ENCODE results near the gene SIPA1L3.
"Not testable (repeated sequence)": the region's sequence is repeated elsewhere in the genome, so short reads cannot be mapped to it uniquely, and the experiment has no call there.

The SIPA1L3 gene

DNA sequence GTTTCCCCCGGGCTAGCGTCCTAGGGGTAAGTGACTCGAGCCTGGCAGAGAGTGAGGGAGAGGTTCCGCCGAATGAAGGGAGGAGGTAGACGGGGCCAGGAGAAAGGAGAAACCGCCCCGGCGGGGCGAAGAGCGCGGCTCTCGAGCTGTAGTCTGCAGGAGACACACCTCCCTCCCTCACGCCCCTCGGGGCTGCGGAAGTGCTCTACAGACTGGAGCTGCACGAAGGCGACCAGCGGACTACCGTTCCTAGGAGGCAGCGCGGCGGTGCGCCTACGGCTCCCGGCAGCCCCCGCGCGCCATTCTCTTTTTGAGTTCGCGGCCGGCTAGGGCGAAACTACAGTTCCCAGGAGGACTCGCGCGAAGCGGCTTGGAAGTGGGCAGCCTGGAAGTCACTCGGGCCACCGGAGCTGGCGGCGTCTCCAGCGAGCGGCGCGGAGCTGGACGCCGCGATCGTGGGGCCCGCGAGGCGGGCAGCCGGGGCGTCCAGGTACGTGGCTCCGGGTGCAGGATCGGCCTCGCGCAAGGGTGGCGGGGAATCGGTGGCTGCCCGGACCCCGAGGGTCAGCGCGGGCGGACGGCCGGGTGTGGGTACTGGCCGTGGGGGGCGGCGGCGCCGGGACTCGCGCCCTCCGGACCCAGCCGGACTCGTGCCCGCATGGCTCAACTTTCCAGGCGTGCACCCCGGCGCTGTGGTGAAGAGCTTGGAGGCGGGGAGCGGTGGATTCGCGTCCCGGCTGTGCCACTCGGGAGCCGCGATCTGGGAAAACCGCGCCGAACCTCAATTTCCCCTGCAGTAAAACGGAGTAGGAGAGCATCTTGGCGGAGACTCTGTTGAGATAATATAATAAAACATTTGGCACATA is at the start of gene SIPA1L3:
TSS of gene SIPA1L3 (plus strand) at position 340 of the 866 bp plus-strand sequence. CDS start 174,358 bp downstream, outside the sequence.
- in situ Hi-C loops (cut with MboI; ENCODE audit: low pct_unique_long_range_greater_than_20kb, low sequenced_read_pairs): no loop called here
- peak; percentile 97 for DNase-seq

DNA sequence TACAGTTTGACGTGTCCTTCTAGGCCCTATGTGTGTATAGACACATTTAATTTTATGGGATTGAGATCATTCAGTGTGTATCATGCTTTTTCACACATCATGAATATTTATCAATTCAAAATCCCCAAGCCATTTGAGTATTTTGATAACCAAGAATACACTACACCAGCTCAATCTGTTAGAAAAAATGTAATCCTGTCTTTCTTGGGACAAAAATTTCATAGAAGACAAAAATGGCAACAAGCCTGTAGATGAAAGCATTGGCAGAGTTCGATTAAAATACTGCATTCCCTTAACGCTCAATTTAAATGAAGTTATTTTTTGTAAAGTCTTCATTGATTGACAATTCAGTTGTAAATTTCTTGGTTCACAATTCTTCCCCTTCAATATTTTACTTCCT is 42.5 kb upstream of the SIPA1L3 start:
- DNase-seq: no peak
- in situ Hi-C loops (cut with MboI; ENCODE audit: low pct_unique_long_range_greater_than_20kb, low sequenced_read_pairs): no loop called here

GRCh38 chr19:37865930-37866329 is 41.1 kb upstream of the SIPA1L3 start:
- in situ Hi-C loops (cut with MboI; ENCODE audit: low pct_unique_long_range_greater_than_20kb, low sequenced_read_pairs); DNase-seq: not testable (repeated sequence)

DNA sequence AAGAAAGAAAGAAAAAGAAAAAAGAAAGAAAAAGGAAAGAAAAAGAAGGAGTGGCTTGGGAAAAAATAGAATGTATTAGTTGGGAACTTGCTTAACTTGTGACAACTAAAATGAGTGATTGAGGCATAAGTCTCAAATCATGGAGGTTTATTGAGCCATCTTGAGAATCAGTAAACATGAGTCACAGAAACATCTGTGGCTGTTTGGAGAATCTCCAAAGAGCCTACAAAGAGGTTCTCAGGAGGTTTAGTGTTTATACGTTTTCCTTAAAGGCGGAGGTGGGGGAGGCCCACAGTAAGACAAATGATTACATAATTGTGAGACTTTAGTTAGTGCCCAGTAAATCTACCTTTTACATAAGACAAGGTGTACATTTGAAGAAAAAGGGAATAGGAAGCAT is 39.2 kb upstream of the SIPA1L3 start:
- DNase-seq: no peak
- in situ Hi-C loops (cut with MboI; ENCODE audit: low pct_unique_long_range_greater_than_20kb, low sequenced_read_pairs): no loop called here

DNA sequence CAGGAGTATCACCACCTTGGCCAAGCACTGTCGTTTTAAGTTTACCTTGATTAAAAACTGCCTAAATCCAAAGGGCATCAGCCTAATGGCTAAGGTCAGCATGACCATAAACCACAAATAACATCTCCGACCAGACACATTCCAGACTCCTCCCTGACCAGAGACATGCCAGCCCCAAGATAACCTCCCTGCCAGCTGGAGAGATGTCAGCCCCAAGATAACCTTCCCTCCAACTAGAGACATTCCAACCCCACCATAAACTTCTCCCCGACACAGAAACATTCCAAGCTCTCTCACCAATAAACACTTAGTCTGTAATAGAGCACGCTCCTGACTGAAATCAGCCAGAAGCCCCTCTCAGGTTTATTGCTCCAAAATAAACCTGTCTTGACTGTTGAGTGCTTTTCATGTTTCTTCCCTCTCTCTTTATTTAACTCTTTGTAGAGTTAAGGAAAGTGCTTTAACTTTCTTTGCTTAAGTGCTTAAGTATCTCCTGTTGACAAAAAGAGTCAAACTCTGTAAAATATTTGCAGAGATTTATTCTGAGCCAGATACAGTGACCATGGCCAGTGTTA is 37.2 kb upstream of the SIPA1L3 start:
- DNase-seq: no peak
- in situ Hi-C loops (cut with MboI; ENCODE audit: low pct_unique_long_range_greater_than_20kb, low sequenced_read_pairs): no loop called here

DNA sequence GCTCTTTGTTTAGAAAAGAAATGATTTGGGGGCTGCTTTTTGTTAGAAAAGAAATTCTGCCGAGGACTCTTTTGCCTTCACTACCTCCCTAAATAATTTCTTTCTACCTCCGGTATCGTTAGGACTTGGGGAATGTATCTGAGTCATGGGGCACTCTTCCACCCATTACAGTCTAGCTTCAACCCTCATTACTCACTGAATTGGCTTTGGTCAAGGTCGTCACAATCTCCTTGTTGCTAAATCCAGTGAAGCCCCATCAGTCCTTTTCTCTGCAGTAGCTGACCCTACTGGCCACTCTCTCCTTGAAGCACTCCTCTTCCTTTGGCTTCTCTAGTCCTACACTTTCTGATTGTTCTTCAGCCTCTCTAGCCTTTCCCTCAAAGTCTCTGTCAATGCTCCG is 34.6 kb upstream of the SIPA1L3 start:
- no peak for DNase-seq
- in situ Hi-C loops (cut with MboI; ENCODE audit: low pct_unique_long_range_greater_than_20kb, low sequenced_read_pairs): no loop called here

DNA sequence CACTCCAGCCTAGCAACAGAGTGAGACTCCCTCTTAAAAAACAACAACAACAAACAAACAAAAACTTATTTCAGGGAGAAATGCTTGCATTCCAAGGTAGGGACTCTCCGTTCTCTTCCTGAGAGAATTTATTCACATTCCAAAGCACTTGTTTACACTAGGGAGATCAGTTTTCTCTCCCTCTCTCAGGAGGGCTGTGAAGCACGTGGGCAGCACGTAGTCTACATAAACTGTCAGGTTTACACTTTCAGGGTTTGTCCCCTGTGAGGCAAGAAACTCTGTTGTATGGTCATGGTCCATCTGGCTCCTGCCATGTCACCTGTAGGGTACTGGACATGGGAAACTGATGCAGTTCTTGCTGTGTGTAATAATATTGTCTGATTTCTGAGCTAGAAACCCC is 32.2 kb upstream of the SIPA1L3 start:
- DNase-seq: no peak
- in situ Hi-C loops (cut with MboI; ENCODE audit: low pct_unique_long_range_greater_than_20kb, low sequenced_read_pairs): no loop called here

GRCh38 chr19:37876032-37876431 is 31.0 kb upstream of the SIPA1L3 start:
- in situ Hi-C loops (cut with MboI; ENCODE audit: low pct_unique_long_range_greater_than_20kb, low sequenced_read_pairs): no loop called here
- DNase-seq: no peak

GRCh38 chr19:37877147-37877546 is 29.9 kb upstream of the SIPA1L3 start:
- in situ Hi-C loops (cut with MboI; ENCODE audit: low pct_unique_long_range_greater_than_20kb, low sequenced_read_pairs): no loop called here
- DNase-seq: no peak

DNA sequence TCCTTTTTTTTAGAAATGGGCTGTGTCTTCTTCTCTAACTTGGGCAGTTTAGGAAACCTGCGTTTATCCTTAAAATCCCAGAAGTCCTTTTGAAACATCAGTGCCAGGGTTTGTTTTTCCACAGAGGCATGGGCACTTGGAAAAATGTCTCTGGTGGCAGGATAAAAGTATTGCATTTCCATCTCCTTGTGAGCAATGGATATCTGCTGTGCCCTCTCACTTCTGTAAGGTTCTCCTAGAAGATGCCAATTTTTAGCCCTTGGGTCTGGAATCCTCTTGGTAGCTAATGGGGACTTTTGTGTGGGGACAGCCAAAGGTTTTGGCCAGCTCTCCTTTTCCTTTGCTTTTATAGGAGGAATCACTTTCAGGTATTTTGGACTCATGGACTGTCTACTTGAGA is 21.6 kb upstream of the SIPA1L3 start:
- DNase-seq: no peak
- in situ Hi-C loops (cut with MboI; ENCODE audit: low pct_unique_long_range_greater_than_20kb, low sequenced_read_pairs): no loop called here

GRCh38 chr19:37886571-37886970 is 20.4 kb upstream of the SIPA1L3 start:
- in situ Hi-C loops (cut with MboI; ENCODE audit: low pct_unique_long_range_greater_than_20kb, low sequenced_read_pairs): no loop called here
- DNase-seq: no peak

DNA sequence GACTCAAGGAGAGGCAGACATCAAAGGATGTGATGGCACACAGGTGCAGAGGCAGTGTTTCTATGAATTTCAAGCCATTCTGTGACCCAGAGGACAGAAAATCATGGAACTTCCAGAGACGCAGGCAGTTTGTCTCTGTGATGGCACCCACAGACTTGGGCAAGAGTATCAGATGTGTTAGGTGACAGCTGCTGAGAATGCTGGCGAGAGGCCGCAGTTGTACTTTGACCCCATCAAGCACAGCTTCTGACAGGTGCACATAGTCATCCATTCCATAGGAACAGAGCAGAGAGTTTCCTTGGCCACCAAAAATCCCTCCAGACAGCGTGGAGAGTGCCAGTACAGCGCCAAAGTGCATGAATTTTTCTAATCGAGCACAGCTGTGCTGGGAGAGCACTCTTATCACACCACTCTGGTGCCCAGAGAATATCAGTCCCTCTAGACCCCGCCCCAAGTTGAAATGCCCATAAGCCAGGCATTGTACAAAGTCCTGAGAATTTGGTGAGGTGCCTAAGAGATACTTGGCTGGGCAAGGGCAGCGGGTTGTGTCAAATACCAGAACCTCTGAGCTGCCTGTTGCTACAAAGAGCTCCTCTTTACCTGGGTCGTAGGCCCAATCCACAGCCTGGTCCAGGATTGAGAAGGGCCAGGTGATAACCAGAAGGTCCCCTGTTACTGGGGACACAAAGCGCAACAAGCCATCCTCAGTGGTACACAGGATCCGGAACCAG is 13.0 kb upstream of the SIPA1L3 start:
- in situ Hi-C loops (cut with MboI; ENCODE audit: low pct_unique_long_range_greater_than_20kb, low sequenced_read_pairs): no loop called here
- DNase-seq: no peak

GRCh38 chr19:37896180-37896579 is 10.8 kb upstream of the SIPA1L3 start:
- in situ Hi-C loops (cut with MboI; ENCODE audit: low pct_unique_long_range_greater_than_20kb, low sequenced_read_pairs): no loop called here
- no peak for DNase-seq

DNA sequence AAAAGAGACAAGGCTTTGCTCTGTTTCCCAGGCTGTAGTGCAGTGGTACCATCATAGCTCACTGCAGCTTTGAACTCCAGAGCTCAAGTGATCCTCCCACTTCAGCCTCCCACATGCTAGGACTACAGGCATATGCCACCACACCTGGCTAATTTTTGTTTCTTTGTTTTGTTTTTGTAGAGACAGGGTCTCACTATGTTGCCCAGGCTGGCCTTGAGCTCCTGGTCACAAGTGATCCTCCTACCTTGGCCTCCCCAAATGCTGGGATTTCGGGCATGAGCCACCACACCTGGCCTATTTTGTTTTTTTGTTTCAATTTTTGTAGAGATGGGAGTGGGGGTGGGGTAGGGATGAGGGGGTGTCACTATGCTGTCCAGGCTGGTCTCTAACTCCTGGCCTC is 7.6 kb upstream of the SIPA1L3 start:
- no peak for DNase-seq
- in situ Hi-C loops (cut with MboI; ENCODE audit: low pct_unique_long_range_greater_than_20kb, low sequenced_read_pairs): no loop called here

- in situ Hi-C loops (cut with MboI; ENCODE audit: low pct_unique_long_range_greater_than_20kb, low sequenced_read_pairs): no loop called here
- DNase-seq: no peak
Measured at GRCh38 chr19:37899966-37900365, 7.0 kb upstream of the SIPA1L3 start.

DNA sequence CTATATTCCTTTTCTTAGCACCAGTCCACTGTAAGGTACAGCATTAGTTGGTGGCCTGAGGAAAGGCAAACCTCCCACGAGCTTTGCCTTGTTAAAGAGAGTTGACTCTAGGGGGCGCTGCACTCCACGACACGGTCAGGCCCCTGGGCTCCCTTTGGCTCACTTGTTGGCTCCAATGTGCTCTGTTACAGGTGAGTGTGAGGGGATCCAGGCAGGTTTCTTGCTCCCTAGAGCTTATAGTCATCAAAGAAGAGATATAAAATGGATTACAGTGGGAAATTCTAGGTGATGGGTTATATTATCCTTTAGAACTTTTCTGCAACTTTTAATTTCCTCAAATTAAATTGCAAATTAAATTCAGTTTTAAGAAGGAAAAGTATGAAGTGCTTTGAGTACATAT is 4.3 kb upstream of the SIPA1L3 start:
- in situ Hi-C loops (cut with MboI; ENCODE audit: low pct_unique_long_range_greater_than_20kb, low sequenced_read_pairs): no loop called here
- peak; percentile 81 for DNase-seq

GRCh38 chr19:37903096-37903495 is 3.9 kb upstream of the SIPA1L3 start:
- DNase-seq: no peak
- in situ Hi-C loops (cut with MboI; ENCODE audit: low pct_unique_long_range_greater_than_20kb, low sequenced_read_pairs): no loop called here

GRCh38 chr19:37905946-37906868 is 801 bp upstream of the SIPA1L3 start, which contains the start of gene WDR87:
TSS of gene WDR87 (minus strand) at chr19:37906594. CDS start at chr19:37898239, 8,355 bp downstream.
- in situ Hi-C loops (cut with MboI; ENCODE audit: low pct_unique_long_range_greater_than_20kb, low sequenced_read_pairs): no loop called here
- no peak for DNase-seq

All from KBM-7 (cell line).